Activated T-helper 1 cell treated with anti-CD3 and anti-CD28 coated beads, Interleukin-12 subunit alpha, Interleukin-12 subunit beta, Interleukin-2, Interleukin-4 antibody, amounts not matched to agents 30 ng/mL and 10 ng/mL and 1 ng/mL, durations not matched to agents 14 hours and 24 hours and 36 hours (primary cell): Measurements from ENCODE around the gene TSHR. TPM values are rescaled to one million over a fixed set of nuclear protein-coding genes. Genes with fewer than 3 reads are reported as not detected.

Experiments used
- DNase-seq: peaks from one replicate; pipeline ENCODE4 v3.0.0; 2021; ENCODE audit warnings: low spot score
- H3K27ac Mint-ChIP-seq: one replicate; pipeline ENCODE4 v1.8.0; 2021; ENCODE audit warnings: mild to moderate bottlenecking, mixed read lengths
- H3K27me3 Mint-ChIP-seq: one replicate; pipeline ENCODE4 v1.8.0; 2022; ENCODE audit warnings: mild to moderate bottlenecking, moderate library complexity, mixed read lengths; ENCODE audit not compliant: insufficient read depth
- H3K36me3 Mint-ChIP-seq: one replicate; pipeline ENCODE4 v1.8.0; 2021; ENCODE audit warnings: low read depth, mixed read lengths
- H3K4me1 Mint-ChIP-seq: one replicate; pipeline ENCODE4 v1.8.0; 2021; ENCODE audit warnings: low read depth, mixed read lengths
- H3K4me3 Mint-ChIP-seq: one replicate; pipeline ENCODE4 v1.8.0; 2021; ENCODE audit warnings: mild to moderate bottlenecking, moderate library complexity, mixed read lengths
- H3K9me3 Mint-ChIP-seq: one replicate; pipeline ENCODE4 v1.8.0; 2021; ENCODE audit warnings: mixed read lengths
- intact Hi-C: fragments of 100-400 bp; cut with micrococcal nuclease; formaldehyde crosslinking; loops from one replicate; pipeline ENCODE4 v1.15.1; 2024
- total RNA-seq: library from RNA; stranded (reverse); gene quantifications from 2 replicates; pipeline ENCODE4 v1.2.3, GENCODE V29; 2022

Gene TSHR
- total RNA-seq, 1 donor from 2014 or later, result 0.16 TPM

DNA sequence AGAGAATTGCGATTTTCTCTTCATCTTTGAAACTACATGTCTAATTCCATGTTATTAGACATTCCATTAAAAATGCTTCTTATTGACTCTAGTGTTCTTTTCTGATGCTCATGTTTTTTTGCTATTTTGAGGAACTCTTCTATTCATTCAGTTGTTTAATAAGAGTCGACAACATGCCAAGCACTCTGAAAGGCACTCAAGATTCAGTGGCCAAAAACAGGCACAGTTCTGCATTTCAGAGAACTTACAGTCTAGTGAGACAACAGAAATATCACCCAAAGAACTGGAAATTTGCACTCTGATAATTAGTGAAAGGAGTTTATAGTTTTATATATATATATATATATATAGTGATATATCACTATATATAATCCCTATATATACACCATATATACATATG lies 111.7 kb downstream of the TSHR start:
- Mint-ChIP-seq H3K36me3 (no peaks in the 10 kb centered on the region), H3K27ac (no peak overlapping the region), H3K4me3 (no peak overlapping the region), H3K27me3 (no peaks in the 10 kb centered on the region), H3K4me1 (no peaks in the 10 kb centered on the region), H3K9me3 (peaks cover 8% of the 10 kb centered on the region)
- intact Hi-C loops, result no loop called here
- DNase-seq, result no peak

DNA sequence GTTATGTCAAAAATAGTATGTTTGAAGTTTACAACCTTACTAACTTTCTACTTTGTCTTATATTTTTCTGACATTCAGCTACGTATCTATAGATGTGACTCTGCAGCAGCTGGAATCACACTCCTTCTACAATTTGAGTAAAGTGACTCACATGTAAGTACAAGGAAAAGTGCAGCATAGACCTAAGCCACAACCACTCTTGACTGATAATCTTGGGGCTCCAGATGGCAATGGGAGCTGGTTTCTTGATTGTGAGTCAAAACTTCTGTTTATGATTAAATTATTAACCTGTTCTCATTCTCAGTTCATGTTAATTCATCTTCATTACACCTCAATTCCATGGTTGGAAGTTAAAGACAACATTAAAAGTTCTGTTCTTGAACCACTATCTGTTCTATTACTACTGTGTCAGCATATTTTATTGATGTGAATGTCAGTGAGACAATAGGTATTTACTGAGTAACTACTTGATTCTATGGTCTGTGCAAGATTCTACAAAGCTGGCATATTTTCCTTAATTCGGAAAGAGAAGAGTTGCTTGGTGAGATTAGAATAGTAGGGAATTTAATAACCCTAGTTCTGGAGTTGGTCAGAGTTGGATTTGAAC lies 112.9 kb downstream of the TSHR start:
- H3K27me3 Mint-ChIP-seq, result no peaks in the 10 kb centered on the region
- H3K4me1 Mint-ChIP-seq, result no peaks in the 10 kb centered on the region
- DNase-seq, result no peak
- no peaks in the 10 kb centered on the region for H3K36me3 Mint-ChIP-seq
- H3K4me3 Mint-ChIP-seq, result no peak overlapping the region
- peaks cover 8% of the 10 kb centered on the region for H3K9me3 Mint-ChIP-seq
- intact Hi-C loops, result no loop called here
- H3K27ac Mint-ChIP-seq, result no peak overlapping the region

DNA sequence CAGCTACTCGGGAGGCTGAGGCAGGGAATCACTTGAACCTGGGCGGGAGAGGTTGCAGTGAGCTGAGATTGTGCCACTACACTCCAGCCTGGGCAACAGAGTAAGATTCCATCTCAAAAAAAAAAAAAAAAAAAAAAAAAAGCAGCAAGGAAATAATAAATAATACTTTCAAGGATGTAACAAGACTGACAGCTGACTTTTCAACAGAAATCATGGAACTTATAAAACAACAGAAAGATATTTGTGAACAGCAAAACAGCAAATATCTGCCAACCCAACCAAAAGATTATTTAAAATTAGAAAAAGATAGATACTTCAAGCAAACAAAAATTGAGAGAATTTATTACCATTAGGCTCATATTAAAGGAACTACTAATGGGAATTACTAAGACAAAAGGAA lies 115.1 kb downstream of the TSHR start:
- no peak overlapping the region for H3K4me3 Mint-ChIP-seq
- peaks cover 8% of the 10 kb centered on the region for H3K9me3 Mint-ChIP-seq
- no peaks in the 10 kb centered on the region for H3K4me1 Mint-ChIP-seq
- H3K27me3 Mint-ChIP-seq, result peaks cover 2% of the 10 kb centered on the region
- H3K27ac Mint-ChIP-seq, result no peak overlapping the region
- no peaks in the 10 kb centered on the region for H3K36me3 Mint-ChIP-seq
- intact Hi-C loops, result no loop called here
- no peak for DNase-seq

DNA sequence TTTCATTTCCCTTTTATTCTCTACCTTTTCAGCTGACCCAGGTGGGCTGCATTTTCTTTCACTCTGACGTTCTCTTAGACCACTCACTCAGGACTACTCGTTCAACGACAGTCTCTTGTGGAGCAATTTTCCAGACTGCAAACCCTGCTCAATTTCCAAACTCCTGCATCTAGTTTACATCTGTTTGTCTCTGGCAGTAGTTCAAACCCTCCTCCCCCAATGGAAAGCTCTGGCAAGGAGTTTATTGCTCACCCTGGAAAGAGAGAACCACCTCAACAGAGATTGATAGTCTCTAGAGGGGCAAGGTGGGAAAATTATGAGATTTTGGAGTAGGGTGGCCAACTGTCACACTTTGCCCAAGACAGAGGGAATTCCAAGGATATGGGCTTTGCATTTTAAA lies 130.2 kb downstream of the TSHR start:
- intact Hi-C loops, result no loop called here
- Mint-ChIP-seq H3K9me3 (no peaks in the 10 kb centered on the region), H3K36me3 (no peaks in the 10 kb centered on the region), H3K27me3 (peaks cover 5% of the 10 kb centered on the region), H3K4me1 (no peaks in the 10 kb centered on the region), H3K4me3 (no peak overlapping the region), H3K27ac (no peak overlapping the region)
- no peak for DNase-seq

DNA sequence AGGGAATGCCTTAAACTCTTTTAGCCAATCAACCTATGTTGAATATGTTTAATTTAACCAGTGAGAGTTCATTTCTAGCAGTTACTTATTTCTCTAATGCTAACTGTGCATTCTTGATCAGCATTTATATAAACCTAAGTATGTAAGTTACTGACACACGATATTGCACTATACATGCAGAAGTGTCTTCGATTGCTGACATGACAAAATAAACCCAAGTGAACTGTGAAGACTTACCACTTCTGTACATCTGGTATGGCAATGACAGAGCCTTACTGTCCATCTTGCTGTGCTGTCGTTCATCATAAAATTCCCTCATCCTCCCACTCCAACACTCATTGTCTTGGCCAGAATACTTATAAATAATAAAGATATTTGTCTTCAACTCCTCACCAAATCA lies 131.8 kb downstream of the TSHR start:
- Mint-ChIP-seq H3K9me3 (no peaks in the 10 kb centered on the region), H3K4me3 (no peak overlapping the region), H3K27me3 (peaks cover 5% of the 10 kb centered on the region), H3K27ac (no peak overlapping the region), H3K4me1 (no peaks in the 10 kb centered on the region), H3K36me3 (no peaks in the 10 kb centered on the region)
- intact Hi-C loops, result no loop called here
- no peak for DNase-seq

DNA sequence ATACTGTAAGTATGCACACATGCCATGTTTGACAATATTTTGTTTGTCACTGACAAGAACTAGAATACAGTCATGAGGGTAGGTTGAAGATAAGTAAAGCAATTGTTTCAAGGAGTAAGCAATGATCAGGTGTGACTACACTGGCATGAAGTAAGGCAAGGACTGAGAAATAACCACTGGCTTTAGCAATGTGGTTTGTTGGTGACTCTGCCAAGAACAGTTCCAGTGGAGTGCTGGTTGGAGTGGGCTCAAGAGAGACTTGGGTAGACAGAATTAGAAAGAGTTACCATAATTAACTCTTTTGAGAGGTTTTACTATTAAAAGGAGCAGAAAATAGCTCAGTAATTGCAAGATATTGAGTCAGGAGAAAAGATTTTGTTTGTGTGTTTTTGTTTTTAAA lies 135.7 kb downstream of the TSHR start:
- no peak overlapping the region for H3K4me3 Mint-ChIP-seq
- H3K4me1 Mint-ChIP-seq, result no peaks in the 10 kb centered on the region
- no peaks in the 10 kb centered on the region for H3K36me3 Mint-ChIP-seq
- peaks cover 2% of the 10 kb centered on the region for H3K27me3 Mint-ChIP-seq
- intact Hi-C loops, result no loop called here
- no peaks in the 10 kb centered on the region for H3K9me3 Mint-ChIP-seq
- no peak for DNase-seq
- H3K27ac Mint-ChIP-seq, result no peak overlapping the region

DNA sequence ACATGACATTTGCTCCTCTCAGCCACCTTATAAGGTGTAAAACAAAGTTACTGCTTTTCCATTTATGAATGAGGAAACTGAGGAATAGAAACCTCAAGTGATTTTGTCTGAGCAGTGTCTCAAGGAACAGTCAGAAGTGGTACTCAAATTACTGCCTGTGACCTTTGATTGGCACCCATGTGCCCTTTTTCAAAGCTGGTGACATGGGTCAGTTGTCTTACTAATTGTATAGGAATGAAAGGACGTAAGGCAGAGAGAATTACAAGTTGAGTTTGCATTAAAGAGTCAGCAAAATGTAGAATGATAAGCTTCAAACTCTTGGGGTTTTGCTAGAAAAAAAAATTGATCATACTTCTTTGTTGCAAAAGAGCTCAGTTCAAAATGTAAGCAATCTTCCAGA lies 136.2 kb downstream of the TSHR start:
- no peak overlapping the region for H3K27ac Mint-ChIP-seq
- intact Hi-C loops, result no loop called here
- no peaks in the 10 kb centered on the region for H3K4me1 Mint-ChIP-seq
- H3K27me3 Mint-ChIP-seq, result peaks cover 2% of the 10 kb centered on the region
- no peak for DNase-seq
- no peak overlapping the region for H3K4me3 Mint-ChIP-seq
- H3K36me3 Mint-ChIP-seq, result no peaks in the 10 kb centered on the region
- H3K9me3 Mint-ChIP-seq, result no peaks in the 10 kb centered on the region

DNA sequence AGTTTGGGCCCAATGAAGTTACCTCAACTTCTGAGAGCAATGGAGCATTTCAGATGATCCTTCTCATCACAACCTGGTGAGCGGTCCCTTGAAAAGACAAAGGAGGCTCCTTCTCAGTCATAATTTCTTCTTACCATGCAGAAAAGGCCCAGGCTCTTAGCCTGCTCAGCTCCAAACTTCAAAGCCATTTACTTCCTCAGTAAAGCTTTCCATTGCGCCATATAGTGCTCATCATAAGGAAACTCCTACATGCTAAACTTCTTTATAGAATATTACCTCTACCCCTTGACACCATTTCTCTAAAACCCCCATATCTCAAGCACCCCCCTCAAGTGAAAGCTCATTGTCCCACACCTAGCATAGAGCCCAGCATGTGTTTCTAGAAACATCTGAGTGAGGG lies 138.2 kb downstream of the TSHR start:
- Mint-ChIP-seq H3K4me1 (no peaks in the 10 kb centered on the region), H3K27ac (no peak overlapping the region), H3K36me3 (no peaks in the 10 kb centered on the region), H3K27me3 (peaks cover 2% of the 10 kb centered on the region), H3K4me3 (no peak overlapping the region), H3K9me3 (no peaks in the 10 kb centered on the region)
- intact Hi-C loops, result no loop called here
- DNase-seq, result no peak

DNA sequence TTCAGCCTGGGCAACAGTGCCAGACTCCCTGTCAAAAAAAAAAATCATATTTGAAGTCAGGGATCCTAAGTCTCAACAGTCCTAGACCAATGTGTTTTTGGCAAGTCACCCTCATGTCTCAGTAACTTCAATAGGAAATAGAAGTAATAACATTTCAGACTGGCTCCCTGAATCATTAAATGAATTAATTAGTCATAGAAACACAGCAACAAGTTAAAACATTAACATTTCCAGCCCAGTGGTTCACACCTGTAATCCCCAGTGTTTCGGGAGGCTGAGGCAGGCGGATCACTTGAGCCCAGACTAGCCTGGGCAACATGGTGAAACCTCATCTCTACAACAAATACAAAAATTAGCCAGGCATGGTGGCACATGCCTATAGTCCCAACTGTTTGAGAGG lies 140.1 kb downstream of the TSHR start:
- Mint-ChIP-seq H3K4me1 (no peaks in the 10 kb centered on the region), H3K4me3 (no peak overlapping the region), H3K9me3 (no peaks in the 10 kb centered on the region), H3K36me3 (no peaks in the 10 kb centered on the region), H3K27me3 (no peaks in the 10 kb centered on the region), H3K27ac (no peak overlapping the region)
- DNase-seq, result no peak
- intact Hi-C loops, result no loop called here

DNA sequence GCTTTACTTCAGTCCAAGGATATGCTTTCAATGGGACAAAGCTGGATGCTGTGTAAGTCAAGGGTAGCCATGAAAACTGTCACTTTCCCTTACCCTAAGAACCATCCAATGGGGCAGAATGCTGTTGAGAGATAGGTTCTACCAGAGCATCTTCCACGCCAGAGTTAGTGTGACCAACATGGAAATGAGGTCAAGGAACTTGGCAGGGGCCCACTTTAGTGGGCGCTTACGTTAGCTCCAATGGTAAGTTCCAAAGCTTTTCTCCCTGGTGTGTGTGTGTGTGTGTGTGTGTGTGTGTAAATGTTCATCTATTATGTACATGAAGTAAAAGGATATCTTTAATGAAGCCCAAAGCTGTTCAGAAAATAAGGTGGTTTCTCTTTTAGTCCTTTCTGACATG lies 141.2 kb downstream of the TSHR start:
- Mint-ChIP-seq H3K27ac (no peak overlapping the region), H3K9me3 (no peaks in the 10 kb centered on the region), H3K4me3 (no peak overlapping the region), H3K36me3 (no peaks in the 10 kb centered on the region), H3K27me3 (no peaks in the 10 kb centered on the region), H3K4me1 (no peaks in the 10 kb centered on the region)
- no peak for DNase-seq
- intact Hi-C loops, result no loop called here

DNA sequence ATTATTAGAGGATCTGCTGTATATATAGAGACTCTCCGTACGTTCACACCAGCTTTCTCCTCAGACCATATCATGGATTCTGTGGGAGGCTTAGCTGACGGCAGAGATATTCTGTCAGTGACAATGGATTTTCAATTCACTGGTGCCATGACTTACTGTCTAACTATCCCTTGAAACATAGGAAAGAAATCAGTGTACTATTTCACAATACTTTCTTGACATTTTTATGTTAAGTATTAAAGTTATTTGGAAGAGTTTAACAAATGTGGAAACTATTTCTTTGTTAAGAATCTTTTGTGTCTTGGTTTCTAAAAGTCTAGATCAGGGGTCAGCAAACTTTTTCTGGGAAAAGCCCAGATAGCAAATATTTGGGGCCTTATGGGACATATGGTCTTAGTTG lies 146.8 kb downstream of the TSHR start:
- H3K27ac Mint-ChIP-seq, result no peak overlapping the region
- no peak for DNase-seq
- no peaks in the 10 kb centered on the region for H3K4me1 Mint-ChIP-seq
- H3K9me3 Mint-ChIP-seq, result no peaks in the 10 kb centered on the region
- intact Hi-C loops, result no loop called here
- H3K4me3 Mint-ChIP-seq, result no peak overlapping the region
- H3K36me3 Mint-ChIP-seq, result no peaks in the 10 kb centered on the region
- H3K27me3 Mint-ChIP-seq, result no peaks in the 10 kb centered on the region

DNA sequence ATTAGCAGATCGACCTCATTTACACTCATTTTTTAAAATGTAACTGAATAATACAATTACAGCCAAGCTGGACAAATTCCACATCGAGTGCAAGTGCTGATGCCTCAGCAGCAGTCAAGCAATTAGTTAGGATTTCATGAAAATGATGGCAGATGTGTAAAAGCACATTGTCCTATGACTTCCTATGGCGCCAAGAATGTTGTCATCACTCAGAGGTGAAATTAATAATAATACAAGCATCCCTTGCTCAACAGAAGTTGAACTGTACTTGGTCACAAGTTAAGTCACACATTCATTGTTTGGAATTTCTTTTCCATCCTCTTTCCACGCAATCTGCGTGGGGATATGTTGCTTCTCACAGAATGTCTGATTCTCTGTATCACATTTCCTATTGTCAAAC lies 148.0 kb downstream of the TSHR start:
- DNase-seq, result no peak
- Mint-ChIP-seq H3K4me1 (no peaks in the 10 kb centered on the region), H3K9me3 (no peaks in the 10 kb centered on the region), H3K4me3 (no peak overlapping the region), H3K36me3 (no peaks in the 10 kb centered on the region), H3K27ac (no peak overlapping the region), H3K27me3 (no peaks in the 10 kb centered on the region)
- intact Hi-C loops, result no loop called here

DNA sequence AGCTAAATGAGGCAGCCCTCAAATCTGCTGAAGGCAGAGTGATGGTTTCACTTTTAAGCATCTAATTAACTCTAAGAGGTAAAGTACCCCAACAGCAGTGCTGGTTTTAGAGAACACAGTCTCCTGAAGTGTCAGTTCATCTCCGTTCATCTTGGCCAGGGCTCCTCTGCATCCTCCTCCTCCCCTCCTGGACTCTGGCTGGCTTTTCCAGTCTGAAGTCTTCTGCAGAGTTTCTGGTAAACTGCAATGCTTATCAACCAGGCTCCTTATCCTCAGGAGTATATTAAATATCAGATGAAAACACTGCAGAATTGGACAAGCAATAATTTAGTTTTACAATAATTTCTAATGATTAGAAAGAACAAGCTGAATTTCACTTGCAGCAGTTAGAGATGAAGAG lies 150.0 kb downstream of the TSHR start:
- no peaks in the 10 kb centered on the region for H3K27me3 Mint-ChIP-seq
- DNase-seq, result no peak
- no peaks in the 10 kb centered on the region for H3K9me3 Mint-ChIP-seq
- no peak overlapping the region for H3K4me3 Mint-ChIP-seq
- intact Hi-C loops, result no loop called here
- H3K36me3 Mint-ChIP-seq, result no peaks in the 10 kb centered on the region
- no peak overlapping the region for H3K27ac Mint-ChIP-seq
- H3K4me1 Mint-ChIP-seq, result no peaks in the 10 kb centered on the region

DNA sequence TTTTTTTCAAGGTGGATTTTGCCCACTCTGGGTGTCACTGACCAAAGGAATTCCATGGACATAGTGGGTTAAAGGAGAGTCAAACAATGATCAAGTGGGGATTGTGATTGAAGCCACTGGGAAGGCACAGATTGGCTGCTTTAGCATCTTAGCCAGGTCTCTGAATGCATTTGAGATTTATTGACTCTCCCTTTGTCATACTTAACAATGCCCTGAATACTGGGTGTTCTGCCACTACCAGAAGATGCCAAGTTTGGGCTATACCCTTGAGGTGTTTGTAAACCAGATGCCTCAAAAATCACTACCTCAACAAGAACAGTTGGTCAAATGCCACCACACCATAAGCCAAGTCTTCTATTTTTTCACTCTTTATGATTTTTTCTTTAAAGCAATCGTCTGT lies 150.5 kb downstream of the TSHR start:
- Mint-ChIP-seq H3K27me3 (no peaks in the 10 kb centered on the region), H3K4me1 (no peaks in the 10 kb centered on the region), H3K4me3 (no peak overlapping the region)

More for the DNA sequence above, 150.5 kb downstream of the TSHR start:
- DNase-seq, result no peak
- no peak overlapping the region for H3K27ac Mint-ChIP-seq
- intact Hi-C loops, result no loop called here
- H3K36me3 Mint-ChIP-seq, result no peaks in the 10 kb centered on the region
- H3K9me3 Mint-ChIP-seq, result no peaks in the 10 kb centered on the region
